MCF 10A (cell line): Measurements from ENCODE around the gene TMEM163. TPM values are rescaled to one million over a fixed set of nuclear protein-coding genes. Genes with fewer than 3 reads are reported as not detected.

Experiments
- BruUV-seq: library from RNA; stranded (reverse); fragments of 400-500 nt; replicated peaks from 2 replicates; lab custom pipeline; 2021; lab: Mats Ljungman, UMichigan
- CTCF ChIA-PET: fragments of 300-600 bp; sonication (Branson Sonifier 250); formaldehyde crosslinking; extraction: SDS; loops from one replicate; lab custom pipeline; 2021; ENCODE audit warnings: antibody characterized with exemption, inconsistent platforms; lab: Yijun Ruan, JAX
- POLR2A ChIA-PET: fragments of 300-600, 350-650 bp; sonication (Branson Sonifier 250); formaldehyde crosslinking; extraction: SDS; loops from one replicate; lab custom pipeline; 2020; ENCODE audit warnings: antibody characterized with exemption, inconsistent platforms; lab: Yijun Ruan, JAX
- DNase-seq: peaks from one replicate; pipeline ENCODE4 v3.0.0-alpha.2; 2018; ENCODE audit not compliant: unreplicated experiment
- H3K27ac Mint-ChIP-seq: one replicate; pipeline ENCODE4 v1.8.0; 2022; ENCODE audit warnings: mild to moderate bottlenecking, low read depth, mixed read lengths; ENCODE audit not compliant: unreplicated experiment
- H3K27me3 Mint-ChIP-seq: one replicate; pipeline ENCODE4 v1.8.0; 2022; ENCODE audit warnings: mixed read lengths; ENCODE audit not compliant: insufficient read depth, unreplicated experiment
- H3K36me3 Mint-ChIP-seq: one replicate; pipeline ENCODE4 v1.8.0; 2022; ENCODE audit warnings: mild to moderate bottlenecking, moderate library complexity, mixed read lengths; ENCODE audit not compliant: insufficient read depth, unreplicated experiment
- H3K4me1 Mint-ChIP-seq: one replicate; pipeline ENCODE4 v1.8.0; 2022; ENCODE audit warnings: mixed read lengths; ENCODE audit not compliant: insufficient read depth, unreplicated experiment
- H3K4me3 Mint-ChIP-seq: one replicate; pipeline ENCODE4 v1.8.0; 2022; ENCODE audit warnings: mild to moderate bottlenecking, moderate library complexity, mixed read lengths; ENCODE audit not compliant: unreplicated experiment
- H3K9me3 Mint-ChIP-seq: one replicate; pipeline ENCODE4 v1.8.0; 2022; ENCODE audit warnings: mixed read lengths; ENCODE audit not compliant: unreplicated experiment
- CTCF ChIP-seq: fragments of 200-600 bp; IDR thresholded peaks from one replicate; pipeline ENCODE4 v1.8.0; 2022; ENCODE audit warnings: antibody characterized with exemption, mild to moderate bottlenecking; ENCODE audit not compliant: unreplicated experiment
- intact Hi-C: fragments of 100-400 bp; cut with micrococcal nuclease; formaldehyde crosslinking; loops from 2 replicates; pipeline ENCODE4 v1.14.1; 2022
- total RNA-seq: library from RNA; stranded (reverse); gene quantifications from 2 replicates; pipeline ENCODE4 v1.2.3, GENCODE V29; 2022

The TMEM163 gene
- total RNA-seq, 1 experiment from 2014 or later = not detected

- Mint-ChIP-seq H3K27me3 (peaks cover 11% of the 10 kb centered on the region), H3K4me1 (no peaks in the 10 kb centered on the region), H3K36me3 (no peaks in the 10 kb centered on the region), H3K27ac (no peak overlapping the region), H3K4me3 (no peak overlapping the region), H3K9me3 (peaks cover 11% of the 10 kb centered on the region)
- no TSS peak for BruUV-seq
- intact Hi-C loops = no loop called here
- no peak for TF ChIP-seq CTCF
- ChIA-PET CTCF (interaction anchor here (0.6 to 0.9 kb wide), 2 partner anchors 41 to 49 kb away, joined by 3 read pairs; no protein-coding TSS in a partner anchor), POLR2A (interaction anchor here (1.0 kb wide), 1 partner anchor 414 kb away, joined by 3 read pairs; no protein-coding TSS in a partner anchor)
- DNase-seq = no peak
These were observed 218.4 kb downstream of the TMEM163 start for GRCh38 chr2:134500211-134500935.

- DNase-seq = no peak
- no peak for TF ChIP-seq CTCF
- ChIA-PET POLR2A (no interaction called here), CTCF (interaction anchor here (0.6 to 0.8 kb wide), 3 partner anchors 19 to 417 kb away, joined by 3 read pairs; no protein-coding TSS in a partner anchor)
- intact Hi-C loops = no loop called here
- Mint-ChIP-seq H3K27ac (no peak overlapping the region), H3K9me3 (peaks cover 11% of the 10 kb centered on the region), H3K4me1 (no peaks in the 10 kb centered on the region), H3K36me3 (no peaks in the 10 kb centered on the region), H3K27me3 (peaks cover 11% of the 10 kb centered on the region), H3K4me3 (no peak overlapping the region)
- BruUV-seq = no TSS peak
These were observed 219.4 kb downstream of the TMEM163 start for GRCh38 chr2:134499307-134499926.

- DNase-seq = no peak
- Mint-ChIP-seq H3K4me1 (no peaks in the 10 kb centered on the region), H3K9me3 (peaks cover 6% of the 10 kb centered on the region), H3K27me3 (peaks cover 7% of the 10 kb centered on the region), H3K36me3 (no peaks in the 10 kb centered on the region), H3K4me3 (no peak overlapping the region), H3K27ac (no peak overlapping the region)
- intact Hi-C loops = no loop called here
- BruUV-seq = no TSS peak
- POLR2A ChIA-PET = no interaction called here
- no peak for TF ChIP-seq CTCF
- CTCF ChIA-PET = interaction anchor here (0.8 kb wide), 1 partner anchor 20 kb away, joined by 3 read pairs; no protein-coding TSS in a partner anchor
These were observed 220.1 kb downstream of the TMEM163 start for GRCh38 chr2:134498654-134499053.

- no peak overlapping the region for H3K4me3 Mint-ChIP-seq
- peaks cover 28% of the 10 kb centered on the region for H3K27me3 Mint-ChIP-seq
- H3K4me1 Mint-ChIP-seq = no peaks in the 10 kb centered on the region
- H3K9me3 Mint-ChIP-seq = no peaks in the 10 kb centered on the region
- TF ChIP-seq CTCF = no peak
- intact Hi-C loops = no loop called here
- BruUV-seq = no TSS peak
- H3K27ac Mint-ChIP-seq = no peak overlapping the region
- H3K36me3 Mint-ChIP-seq = no peaks in the 10 kb centered on the region
- no peak for DNase-seq
- ChIA-PET CTCF (interaction anchor here (0.8 kb wide), 1 partner anchor 11 kb away, joined by 3 read pairs; no protein-coding TSS in a partner anchor), POLR2A (no interaction called here)
These were observed 225.0 kb downstream of the TMEM163 start for GRCh38 chr2:134493797-134494196.
